Tibial artery (tissue), 4 donors: ENCODE results near the gene CCBE1.

Source experiments
- DNase-seq, 2 donors: peaks; one replicate each; pipeline ENCODE4 v3.0.0-alpha.2; 2019
- H3K27ac ChIP-seq, 2 donors: fragments of 200-600 bp; sonication (generic) in 1 of 2; 1 replicate in 1 of 2; 2 replicates in 1 of 2; pipeline ENCODE4 v1.5.1; 2018 to 2019; ENCODE audit warnings: mild to moderate bottlenecking in 1 of 2
- H3K27me3 ChIP-seq, 2 donors: fragments of 200-600 bp; sonication (generic) in 1 of 2; one replicate each; pipeline versions ENCODE4 v1.5.1 to v1.6.0; 2016 to 2019
- H3K36me3 ChIP-seq, 3 donors: fragments of 200-600 bp; sonication (generic) in 2 of 3; one replicate each; pipeline ENCODE4 v1.5.1; 2016 to 2019; ENCODE audit warnings: mild to moderate bottlenecking in 2 of 3
- H3K4me1 ChIP-seq, 4 donors: fragments of 200-600 bp; sonication (generic) in 2 of 4; 1 replicate in 3 of 4; 2 replicates in 1 of 4; pipeline ENCODE4 v1.5.1; 2016 to 2019
- H3K4me3 ChIP-seq, 2 donors: fragments of 200-600 bp; sonication (generic) in 1 of 2; 1 replicate in 1 of 2; 2 replicates in 1 of 2; pipeline ENCODE4 v1.5.1; 2018 to 2019; ENCODE audit warnings: mild to moderate bottlenecking in 2 of 2
- H3K9me3 ChIP-seq, 3 donors: fragments of 200-600 bp; sonication (generic) in 1 of 3; one replicate each; pipeline ENCODE4 v1.5.1; 2016 to 2019
- CTCF ChIP-seq, 2 experiments: fragments of 200-600 bp in 1 of 2; fragments of 450-650 bp in 1 of 2; IDR thresholded peaks; one replicate each; pipeline ENCODE4 v1.5.1; 2017 to 2019; ENCODE audit warnings: antibody characterized with exemption in 2 of 2, mild to moderate bottlenecking in 1 of 2, moderate library complexity in 1 of 2
- intact Hi-C: fragments of 100-400 bp; cut with DNase I; formaldehyde crosslinking; loops from one replicate; pipeline ENCODE4 v1.15.0; 2023; ENCODE audit warnings: low total_unique reads

The CCBE1 gene

GRCh38 chr18:59729781-59730180 lies 32.6 kb upstream of the CCBE1 start:
- intact Hi-C loops: no loop called here
- no peak for DNase-seq
- Histone ChIP-seq H3K4me1 (peaks cover 0 to 5% (median 0%) of the 10 kb centered on the region in 4 donors), H3K4me3 (no peak overlapping the region), H3K9me3 (no peaks in the 10 kb centered on the region), H3K27ac (no peak overlapping the region), H3K36me3 (no peaks in the 10 kb centered on the region), H3K27me3 (no peaks in the 10 kb centered on the region)
- no peak for TF ChIP-seq CTCF (IDR thresholded peaks at IDR 0.05)

GRCh38 chr18:59728816-59729215 lies 31.6 kb upstream of the CCBE1 start:
- TF ChIP-seq CTCF (IDR thresholded peaks at IDR 0.05): no peak
- no peak for DNase-seq
- H3K27ac ChIP-seq: no peak overlapping the region
- intact Hi-C loops: no loop called here
- H3K27me3 ChIP-seq: no peaks in the 10 kb centered on the region
- peaks cover 0 to 5% (median 0%) of the 10 kb centered on the region in 4 donors for H3K4me1 ChIP-seq
- H3K9me3 ChIP-seq: no peaks in the 10 kb centered on the region
- H3K36me3 ChIP-seq: no peaks in the 10 kb centered on the region
- H3K4me3 ChIP-seq: no peak overlapping the region

GRCh38 chr18:59725142-59725541 lies 27.9 kb upstream of the CCBE1 start:
- Histone ChIP-seq H3K36me3 (no peaks in the 10 kb centered on the region), H3K27ac (no peak overlapping the region), H3K27me3 (no peaks in the 10 kb centered on the region), H3K4me1 (peaks cover 0 to 5% (median 0%) of the 10 kb centered on the region in 4 donors), H3K4me3 (no peak overlapping the region), H3K9me3 (no peaks in the 10 kb centered on the region)
- TF ChIP-seq CTCF (IDR thresholded peaks at IDR 0.05): no peak
- intact Hi-C loops: no loop called here
- no peak for DNase-seq

GRCh38 chr18:59724103-59724502 lies 26.9 kb upstream of the CCBE1 start:
- Histone ChIP-seq H3K9me3 (no peaks in the 10 kb centered on the region), H3K4me1 (peaks cover 0 to 14% (median 0%) of the 10 kb centered on the region in 4 donors), H3K27me3 (no peaks in the 10 kb centered on the region), H3K27ac (no peak overlapping the region), H3K36me3 (no peaks in the 10 kb centered on the region), H3K4me3 (no peak overlapping the region)
- intact Hi-C loops: no loop called here
- TF ChIP-seq CTCF (IDR thresholded peaks at IDR 0.05): no peak
- no peak for DNase-seq

- no peak for DNase-seq
- peaks cover 0 to 17% (median 0%) of the 10 kb centered on the region in 4 donors for H3K4me1 ChIP-seq
- H3K27me3 ChIP-seq: no peaks in the 10 kb centered on the region
- no peak overlapping the region for H3K27ac ChIP-seq
- no peaks in the 10 kb centered on the region for H3K9me3 ChIP-seq
- no peak overlapping the region for H3K4me3 ChIP-seq
- no peaks in the 10 kb centered on the region for H3K36me3 ChIP-seq
- intact Hi-C loops: no loop called here
- TF ChIP-seq CTCF (IDR thresholded peaks at IDR 0.05): no peak
These were observed 24.7 kb upstream of the CCBE1 start for GRCh38 chr18:59721931-59722330.

GRCh38 chr18:59721211-59721610 lies 24.0 kb upstream of the CCBE1 start:
- H3K9me3 ChIP-seq: no peaks in the 10 kb centered on the region
- no peak overlapping the region for H3K27ac ChIP-seq
- no peaks in the 10 kb centered on the region for H3K27me3 ChIP-seq
- no peak overlapping the region for H3K4me3 ChIP-seq
- no peak for DNase-seq
- TF ChIP-seq CTCF (IDR thresholded peaks at IDR 0.05): no peak
- H3K36me3 ChIP-seq: no peaks in the 10 kb centered on the region
- intact Hi-C loops: no loop called here
- H3K4me1 ChIP-seq: peaks cover 0 to 19% (median 0%) of the 10 kb centered on the region in 4 donors
